K562 (cell line): ENCODE data around the gene RGS4. TPM values are rescaled to one million over a fixed set of nuclear protein-coding genes. Genes with fewer than 3 reads are reported as not detected.

Experiments used
- ARID3A ChIP-seq: IDR thresholded peaks from 2 replicates; pipeline ENCODE4 v1.6.1; 2012; ENCODE audit warnings: low read depth, low read length, improper control_type of control experiment, borderline replicate concordance
- ARID3B ChIP-seq: fragments of 250-450 bp; sonication (Bioruptor Pico); IDR thresholded peaks from 2 replicates; pipeline ENCODE4 v1.4.0; 2020; ENCODE audit warnings: borderline replicate concordance
- ZBTB40 ChIP-seq, 2 experiments: fragments of 450-650 bp in 1 of 2; sonication (generic) in 1 of 2; formaldehyde crosslinking in 1 of 2; IDR thresholded peaks; 2 replicates each; pipeline versions ENCODE4 v1.7.1 to v1.9.0; 2016 to 2022; ENCODE audit warnings: inconsistent platforms in 1 of 2, mild to moderate bottlenecking in 1 of 2, missing genetic modification reagents in 1 of 2
- polyA plus RNA-seq, 8 experiments: library from polyadenylated mRNA; depleted of rRNA in 4 of 8; stranded (reverse) in 5 of 8; unstranded in 3 of 8; fragments of >200 nt; fragmentation: Nextera tagmentation in 2 of 8; fragmentation: Illumina TruSeq in 1 of 8; extraction: Ambion mirVana in 2 of 8; extraction: Trizol in 1 of 8; gene quantifications; 2 replicates each; pipeline versions ENCODE4 v1.2.1 to v1.2.3, GENCODE V29; 2011 to 2014; ENCODE audit warnings: inconsistent platforms in 1 of 8, missing spikeins in 1 of 8
- total RNA-seq, 7 experiments: library from RNA; depleted of rRNA in 6 of 7; stranded (reverse); fragments of >200 nt in 6 of 7; fragmentation: Illumina TruSeq in 2 of 7; extraction: Trizol in 2 of 7; gene quantifications; 2 replicates each; pipeline versions ENCODE4 v1.2.1 to v1.2.3, GENCODE V29; 2011 to 2021; ENCODE audit warnings: low replicate concordance in 1 of 7

Gene RGS4
- total and polyA plus RNA-seq, 9 of the 15 experiments (the other 6 are each of a cell fraction or from before 2014, with no cell fraction given) = not detected

- TF ChIP-seq ZBTB40 (IDR thresholded peaks at IDR 0.05) (no peak), ZBTB40 (CRISPR knock-in tag; IDR thresholded peaks at IDR 0.05) (no peak), ARID3A (no peak), ARID3B (CRISPR knock-in tag) (no peak)
- TF ChIP-seq, all 486 proteins: peak for 0
Observed at GRCh38 chr1:163022129-163022528, 47.0 kb upstream of the RGS4 start (continued).
